Epithelial cell of esophagus (primary cell): ENCODE results near the gene SYK.
"Not testable (repeated sequence)": the region's sequence is repeated elsewhere in the genome, so short reads cannot be mapped to it uniquely, and the experiment has no call there.

ENCODE experiments used
- DNase-seq: peaks from one replicate; pipeline ENCODE4 v3.0.0; 2010; ENCODE audit warnings: low read depth
- H3K4me3 ChIP-seq: 2 replicates; pipeline ENCODE4 v1.5.1; 2011; ENCODE audit warnings: mild to moderate bottlenecking, low read length, control low read depth
- CTCF ChIP-seq: IDR thresholded peaks from 2 replicates; pipeline ENCODE4 v1.5.1; 2011; ENCODE audit warnings: low read depth, mild to moderate bottlenecking, low read length, control low read depth, inconsistent platforms; ENCODE audit not compliant: insufficient read depth; ENCODE audit errors: missing control alignments

The SYK gene

GRCh38 chr9:90815183-90815943 is 13.7 kb downstream of the SYK start:
- TF ChIP-seq CTCF: no peak
- no peak for DNase-seq
- H3K4me3 ChIP-seq: no peak overlapping the region

- no peak for DNase-seq
- no peak overlapping the region for H3K4me3 ChIP-seq
- no peak for TF ChIP-seq CTCF
These were observed 14.3 kb downstream of the SYK start for GRCh38 chr9:90815944-90816357.

- no peak for DNase-seq
- TF ChIP-seq CTCF: no peak
- H3K4me3 ChIP-seq: no peak overlapping the region
These were observed 15.1 kb downstream of the SYK start for GRCh38 chr9:90816690-90817089.

GRCh38 chr9:90818279-90818678 is 16.7 kb downstream of the SYK start:
- H3K4me3 ChIP-seq: no peak overlapping the region
- no peak for DNase-seq
- no peak for TF ChIP-seq CTCF

- H3K4me3 ChIP-seq, DNase-seq: not testable (repeated sequence)
These were observed 18.8 kb downstream of the SYK start for GRCh38 chr9:90820406-90820805.

- DNase-seq, H3K4me3 ChIP-seq: not testable (repeated sequence)
These were observed 19.6 kb downstream of the SYK start for GRCh38 chr9:90821236-90821635.

GRCh38 chr9:90821697-90822096 is 20.1 kb downstream of the SYK start:
- peak; percentile 64 for DNase-seq

GRCh38 chr9:90822866-90823265 is 21.2 kb downstream of the SYK start:
- DNase-seq: no peak
- no peak overlapping the region for H3K4me3 ChIP-seq
- TF ChIP-seq CTCF: no peak

More at GRCh38 chr9:90821697-90822096, 20.1 kb downstream of the SYK start:
- H3K4me3 ChIP-seq: no peak overlapping the region
- TF ChIP-seq CTCF: no peak
